ENCODE data around the gene ZNF516. TPM values are rescaled to one million over a fixed set of nuclear protein-coding genes. Genes with fewer than 3 reads are reported as not detected.
A peak's percentile ranks its signal among the peaks of the same experiment; 100 is the strongest.

The ZNF516 gene
- total RNA-seq, 3 donors from 2014 or later (not counting 1 experiment from before 2014, with no cell fraction given): 49.1 to 60.0 (median 52.4) TPM

DNA sequence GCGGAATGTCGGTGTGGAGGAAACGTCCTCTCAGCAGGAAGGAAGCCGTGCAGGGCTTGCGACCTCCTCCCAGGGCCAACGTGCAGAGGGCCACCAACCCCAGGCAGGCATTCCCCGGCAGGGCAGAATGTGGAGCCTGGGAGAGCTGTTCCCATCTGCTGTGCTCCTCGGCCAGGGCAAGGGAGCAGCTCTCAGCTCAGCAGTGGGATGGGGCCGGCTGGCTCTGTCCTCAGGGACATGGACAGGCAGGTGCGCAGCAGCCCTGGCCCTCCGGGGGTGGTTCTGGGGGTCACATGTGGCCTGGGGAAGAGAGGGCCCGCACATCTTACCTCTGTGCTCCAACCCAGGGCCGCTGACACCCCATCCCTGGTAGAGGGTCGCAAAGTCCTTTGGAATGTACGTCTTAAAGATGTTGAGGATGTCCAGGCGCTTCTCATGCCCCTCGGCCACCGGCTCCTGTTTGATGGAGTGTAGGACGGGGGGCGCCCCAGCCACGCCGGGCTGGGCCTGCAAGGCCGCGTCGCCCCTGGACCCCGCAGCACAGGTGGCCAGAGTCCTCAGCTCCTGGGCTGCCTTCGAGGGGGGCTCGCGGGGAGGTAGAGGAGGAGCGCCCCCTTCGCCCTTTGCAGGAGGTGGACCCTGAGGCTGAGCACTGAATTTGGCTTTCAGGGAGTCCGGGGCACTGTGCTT, 116.4 kb downstream of the ZNF516 start:
- ATAC-seq (no peak), DNase-seq (no peak)
- no peak overlapping the region for H3K27ac ChIP-seq (ENCODE audit: low read length)
- H3K4me3 ChIP-seq (ENCODE audit: low read length): no peak overlapping the region
- Mint-ChIP-seq H3K36me3 (peaks cover 6% of the 10 kb centered on the region), H3K4me1 (peaks cover 32 to 46% of the 10 kb centered on the region in 2 donors), H3K9me3 (no peaks in the 10 kb centered on the region), H3K27ac (no peak overlapping the region), H3K27me3 (ENCODE audit: low read depth in 2 of 2) (no peaks in the 10 kb centered on the region), H3K4me3 (no peak overlapping the region)
- H3K27me3 ChIP-seq (ENCODE audit: control insufficient read depth, insufficient read depth, low read length): no peaks in the 10 kb centered on the region
- 94% methylated on average over 32 of the region's 32 CpGs for WGBS (ENCODE audit: insufficient coverage)
- no peaks in the 10 kb centered on the region for H3K9me3 ChIP-seq (ENCODE audit: control insufficient read depth, insufficient read depth, low read length)
- H3K4me1 ChIP-seq (ENCODE audit: control insufficient read depth, insufficient read depth, low read length): peaks cover 17% of the 10 kb centered on the region
- no peaks in the 10 kb centered on the region for H3K36me3 ChIP-seq (ENCODE audit: control insufficient read depth, insufficient read depth, low read length)
- intact Hi-C loops (cut with micrococcal nuclease): no loop called here
- TF ChIP-seq, protein P1, sequence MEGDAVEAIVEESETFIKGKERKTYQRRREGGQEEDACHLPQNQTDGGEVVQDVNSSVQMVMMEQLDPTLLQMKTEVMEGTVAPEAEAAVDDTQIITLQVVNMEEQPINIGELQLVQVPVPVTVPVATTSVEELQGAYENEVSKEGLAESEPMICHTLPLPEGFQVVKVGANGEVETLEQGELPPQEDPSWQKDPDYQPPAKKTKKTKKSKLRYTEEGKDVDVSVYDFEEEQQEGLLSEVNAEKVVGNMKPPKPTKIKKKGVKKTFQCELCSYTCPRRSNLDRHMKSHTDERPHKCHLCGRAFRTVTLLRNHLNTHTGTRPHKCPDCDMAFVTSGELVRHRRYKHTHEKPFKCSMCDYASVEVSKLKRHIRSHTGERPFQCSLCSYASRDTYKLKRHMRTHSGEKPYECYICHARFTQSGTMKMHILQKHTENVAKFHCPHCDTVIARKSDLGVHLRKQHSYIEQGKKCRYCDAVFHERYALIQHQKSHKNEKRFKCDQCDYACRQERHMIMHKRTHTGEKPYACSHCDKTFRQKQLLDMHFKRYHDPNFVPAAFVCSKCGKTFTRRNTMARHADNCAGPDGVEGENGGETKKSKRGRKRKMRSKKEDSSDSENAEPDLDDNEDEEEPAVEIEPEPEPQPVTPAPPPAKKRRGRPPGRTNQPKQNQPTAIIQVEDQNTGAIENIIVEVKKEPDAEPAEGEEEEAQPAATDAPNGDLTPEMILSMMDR (IDR thresholded peaks at IDR 0.05): no peak

DNA sequence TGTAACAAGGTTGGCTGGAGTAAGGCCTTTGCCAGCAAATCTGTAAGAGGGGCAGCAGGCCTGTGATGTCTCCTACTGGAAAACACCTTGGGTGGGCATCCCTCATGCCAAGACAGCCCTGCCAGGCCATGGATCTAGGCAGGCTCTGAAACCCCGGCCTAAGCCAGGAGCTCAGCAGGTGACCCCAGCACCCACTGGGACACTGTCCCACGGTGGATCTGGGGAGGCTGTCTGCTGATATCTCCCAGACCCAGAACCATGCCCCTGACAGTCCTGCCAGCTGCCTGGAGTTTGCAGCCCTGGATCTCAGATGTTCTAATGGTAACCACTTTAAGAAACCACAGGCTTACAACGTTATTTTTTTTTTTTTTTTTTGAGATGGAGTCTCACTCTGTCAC, 117.7 kb downstream of the ZNF516 start:
- intact Hi-C loops (cut with micrococcal nuclease): no loop called here
- WGBS (ENCODE audit: insufficient coverage): 93% methylated on average over 2 of the region's 3 CpGs
- Mint-ChIP-seq H3K27me3 (ENCODE audit: low read depth in 2 of 2) (no peaks in the 10 kb centered on the region), H3K9me3 (no peaks in the 10 kb centered on the region), H3K4me3 (no peak overlapping the region), H3K27ac (no peak overlapping the region), H3K36me3 (peaks cover 6% of the 10 kb centered on the region), H3K4me1 (peaks cover 42 to 50% of the 10 kb centered on the region in 2 donors)
- H3K4me1 ChIP-seq (ENCODE audit: control insufficient read depth, insufficient read depth, low read length): peaks cover 28% of the 10 kb centered on the region
- H3K27me3 ChIP-seq (ENCODE audit: control insufficient read depth, insufficient read depth, low read length): no peaks in the 10 kb centered on the region
- DNase-seq (no peak), ATAC-seq (no peak)
- no peak overlapping the region for H3K4me3 ChIP-seq (ENCODE audit: low read length)
- H3K36me3 ChIP-seq (ENCODE audit: control insufficient read depth, insufficient read depth, low read length): no peaks in the 10 kb centered on the region
- H3K27ac ChIP-seq (ENCODE audit: low read length): no peak overlapping the region
- TF ChIP-seq, protein P1 (IDR thresholded peaks at IDR 0.05): no peak
- H3K9me3 ChIP-seq (ENCODE audit: control insufficient read depth, insufficient read depth, low read length): no peaks in the 10 kb centered on the region

DNA sequence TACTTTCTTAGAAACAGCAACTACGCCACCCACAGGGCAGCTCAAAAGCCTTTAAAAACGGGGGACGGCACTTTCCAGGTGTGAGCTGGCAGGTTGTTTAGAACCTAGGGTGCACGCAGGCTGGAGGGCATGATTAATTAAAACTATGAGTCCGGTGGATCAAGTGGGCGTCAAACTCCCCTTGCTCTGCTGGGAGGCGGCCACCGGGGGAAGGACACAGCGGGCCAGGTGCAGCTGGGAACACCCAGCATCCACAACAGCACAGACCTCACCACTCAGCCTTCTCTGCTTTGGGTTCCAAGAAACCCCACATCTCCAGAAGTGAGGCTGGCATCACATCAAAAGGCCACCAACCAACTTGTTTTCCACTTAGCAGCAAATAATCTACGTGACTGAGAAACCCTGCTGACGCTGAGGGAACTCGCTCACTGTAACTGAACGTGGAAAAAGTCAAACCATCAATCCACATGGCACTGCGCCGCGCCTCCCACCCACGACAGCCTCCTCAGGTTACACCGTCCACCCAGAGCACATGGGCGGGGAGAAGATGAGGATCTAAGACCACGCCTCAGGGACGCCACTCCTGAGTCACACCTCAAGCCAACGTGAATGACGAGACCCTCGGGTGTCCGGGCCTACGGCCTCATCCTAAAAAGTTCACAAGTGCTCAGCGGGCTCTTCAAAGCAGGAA, 118.2 kb downstream of the ZNF516 start:
- H3K27ac Mint-ChIP-seq: peak overlapping the region in 1 of 2 donors; percentile 48
- peaks cover 42 to 50% of the 10 kb centered on the region in 2 donors for H3K4me1 Mint-ChIP-seq
- peaks cover 6% of the 10 kb centered on the region for H3K36me3 Mint-ChIP-seq
- TF ChIP-seq, protein P1 (IDR thresholded peaks at IDR 0.05): no peak
- 85% methylated on average over 27 of the region's 27 CpGs for WGBS (ENCODE audit: insufficient coverage)
- Histone ChIP-seq H3K9me3 (ENCODE audit: control insufficient read depth, insufficient read depth, low read length) (no peaks in the 10 kb centered on the region), H3K4me3 (ENCODE audit: low read length) (no peak overlapping the region), H3K36me3 (ENCODE audit: control insufficient read depth, insufficient read depth, low read length) (no peaks in the 10 kb centered on the region), H3K27me3 (ENCODE audit: control insufficient read depth, insufficient read depth, low read length) (no peaks in the 10 kb centered on the region), H3K27ac (ENCODE audit: low read length) (no peak overlapping the region), H3K4me1 (ENCODE audit: control insufficient read depth, insufficient read depth, low read length) (peaks cover 28% of the 10 kb centered on the region)
- no peak overlapping the region for H3K4me3 Mint-ChIP-seq
- no peaks in the 10 kb centered on the region for H3K9me3 Mint-ChIP-seq
- no peaks in the 10 kb centered on the region for H3K27me3 Mint-ChIP-seq (ENCODE audit: low read depth in 2 of 2)
- intact Hi-C loops (cut with micrococcal nuclease): no loop called here
- DNase-seq (peak in 1 of 2 donors; percentile 35), ATAC-seq (no peak)
